22Rv1 (cell line): ENCODE data around the gene STXBP5.

Experiments
- CTCF ChIP-seq: fragments of 450-650 bp; IDR thresholded peaks from 2 replicates; pipeline ENCODE4 v1.5.1; 2017; ENCODE audit warnings: mild to moderate bottlenecking
- ZFX ChIP-seq: fragments of 450-650 bp; IDR thresholded peaks from 2 replicates; pipeline ENCODE4 v1.6.1; 2017; ENCODE audit warnings: antibody characterized with exemption, borderline replicate concordance

GRCh38 chr6:147170269-147170668 is 33.9 kb upstream of the STXBP5 start:
- no peak for TF ChIP-seq CTCF
- no peak for TF ChIP-seq ZFX
